Adrenal gland (tissue), 12 donors: ENCODE results near the gene MGAT2. TPM values are rescaled to one million over a fixed set of nuclear protein-coding genes. Genes with fewer than 3 reads are reported as not detected.

ENCODE experiments used
- DNase-seq, 7 donors: peaks; one replicate each; pipeline ENCODE4 v3.0.0-alpha.2; 2019 to 2020
- H3K27ac ChIP-seq, 5 donors: fragments of 200-600 bp; sonication (generic) in 4 of 5; 1 replicate in 3 of 5; 2 replicates in 2 of 5; pipeline versions ENCODE4 v1.5.1 to v1.8.0; 2016 to 2020; ENCODE audit warnings: mild to moderate bottlenecking in 1 of 5
- H3K27me3 ChIP-seq: fragments of 200-600 bp; 2 replicates; pipeline ENCODE4 v1.8.0; 2021
- H3K36me3 ChIP-seq, 2 donors: fragments of 200-600 bp; replicated peaks in 1 of 2; 1 replicate in 1 of 2; 2 replicates in 1 of 2; pipeline versions ENCODE4 v1.5.1 to v1.8.0; 2018 to 2022
- H3K4me1 ChIP-seq, 2 donors: fragments of 200-600 bp; replicated peaks in 1 of 2; 1 replicate in 1 of 2; 2 replicates in 1 of 2; pipeline versions ENCODE4 v1.5.1 to v1.8.0; 2018 to 2021
- H3K4me3 ChIP-seq, 4 donors: fragments of 200-600 bp; sonication (generic) in 3 of 4; one replicate each; pipeline ENCODE4 v1.5.1; 2016 to 2018
- H3K9me3 ChIP-seq, 3 donors: fragments of 200-600 bp; sonication (generic) in 1 of 3; replicated peaks in 1 of 3; 1 replicate in 2 of 3; 2 replicates in 1 of 3; pipeline versions ENCODE4 v1.5.1 to v1.8.0; 2016 to 2021
- POLR2A ChIP-seq, 2 donors: fragments of 450-650 bp; IDR thresholded peaks; one replicate each; pipeline ENCODE4 v1.6.1; 2017; ENCODE audit warnings: antibody characterized with exemption in 2 of 2, mild to moderate bottlenecking in 2 of 2, moderate library complexity in 1 of 2
- WGBS, 4 donors: extraction: QIAGEN DNeasy Blood & Tissue Kit in 2 of 4; methylation state at CpG; one replicate each; pipeline versions ENCODE4 v1.1.5 to v1.1.7; 2013 to 2017; 5-methylcytosine and 5-hydroxymethylcytosine counted together
- intact Hi-C, 2 donors: fragments of 100-400 bp; cut with DNase I; formaldehyde crosslinking; loops; one replicate each; pipeline versions ENCODE4 v1.14.1 to v1.15.0; 2022 to 2023
- polyA plus RNA-seq, 3 donors: library from polyadenylated mRNA; stranded (reverse); fragments of 200-250 nt in 2 of 3; fragments of 350-450 nt in 1 of 3; fragmentation: Illumina TruSeq in 1 of 3; extraction: RNeasy Lipid Tissue Mini Kit (QIAGEN cat#74804) in 1 of 3; gene quantifications; one replicate each; pipeline ENCODE4 v1.2.3, GENCODE V29; 2013 to 2014
- total RNA-seq, 9 donors: library from RNA; depleted of rRNA in 4 of 9; stranded (reverse); fragments of >200 nt in 4 of 9; fragments of 120-200 nt in 1 of 9; fragmentation: NEBNext Ultra II Directional in 1 of 9; extraction: Animal tissue kit (Norgen Biotek cat#: 25700) in 1 of 9; gene quantifications; one replicate each; pipeline versions ENCODE4 v1.1.0 to v1.2.4, GENCODE V29; 2013 to 2023
- TF ChIP-seq, protein P1 (sequence below), 6 experiments: fragments of 450-650 bp in 4 of 6; fragments of 200-600 bp in 2 of 6; sonication (generic) in 1 of 6; IDR thresholded peaks; 1 replicate in 5 of 6; 2 replicates in 1 of 6; pipeline versions ENCODE4 v1.5.1 to v1.8.0; 2016 to 2021; ENCODE audit warnings: antibody characterized with exemption in 6 of 6, mild to moderate bottlenecking in 2 of 6, moderate library complexity in 1 of 6
- donor health status: healthy with polysubstance abuse.
- donor health status: Bipolar disorder and iron deficiency.
- donor health status: DM: yes; HTN: yes; CAD: no.
- donor health status: DM: no; HTN: no; CAD: no.
- donor health status: DM: no; HTN: no; CAD: no.
- donor health status: DM: yes; HTN: yes; CAD: no.

MGAT2 gene
- total and polyA plus RNA-seq, 12 donors = 10.3 to 87.8 (median 48.7) TPM

DNA sequence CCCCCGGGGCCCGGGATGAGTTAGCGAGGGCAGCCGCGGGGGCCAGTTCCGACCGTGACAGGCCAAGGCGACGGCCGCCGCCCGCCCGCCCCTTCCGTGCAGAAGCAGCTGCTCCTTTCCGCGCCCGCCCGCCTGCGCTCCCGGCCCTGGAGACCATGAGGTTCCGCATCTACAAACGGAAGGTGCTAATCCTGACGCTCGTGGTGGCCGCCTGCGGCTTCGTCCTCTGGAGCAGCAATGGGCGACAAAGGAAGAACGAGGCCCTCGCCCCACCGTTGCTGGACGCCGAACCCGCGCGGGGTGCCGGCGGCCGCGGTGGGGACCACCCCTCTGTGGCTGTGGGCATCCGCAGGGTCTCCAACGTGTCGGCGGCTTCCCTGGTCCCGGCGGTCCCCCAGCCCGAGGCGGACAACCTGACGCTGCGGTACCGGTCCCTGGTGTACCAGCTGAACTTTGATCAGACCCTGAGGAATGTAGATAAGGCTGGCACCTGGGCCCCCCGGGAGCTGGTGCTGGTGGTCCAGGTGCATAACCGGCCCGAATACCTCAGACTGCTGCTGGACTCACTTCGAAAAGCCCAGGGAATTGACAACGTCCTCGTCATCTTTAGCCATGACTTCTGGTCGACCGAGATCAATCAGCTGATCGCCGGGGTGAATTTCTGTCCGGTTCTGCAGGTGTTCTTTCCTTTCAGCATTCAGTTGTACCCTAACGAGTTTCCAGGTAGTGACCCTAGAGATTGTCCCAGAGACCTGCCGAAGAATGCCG lies 699 bp downstream of the MGAT2 start:
- peaks cover 18 to 53% of the 10 kb centered on the region in 2 donors for H3K4me1 ChIP-seq

DNA sequence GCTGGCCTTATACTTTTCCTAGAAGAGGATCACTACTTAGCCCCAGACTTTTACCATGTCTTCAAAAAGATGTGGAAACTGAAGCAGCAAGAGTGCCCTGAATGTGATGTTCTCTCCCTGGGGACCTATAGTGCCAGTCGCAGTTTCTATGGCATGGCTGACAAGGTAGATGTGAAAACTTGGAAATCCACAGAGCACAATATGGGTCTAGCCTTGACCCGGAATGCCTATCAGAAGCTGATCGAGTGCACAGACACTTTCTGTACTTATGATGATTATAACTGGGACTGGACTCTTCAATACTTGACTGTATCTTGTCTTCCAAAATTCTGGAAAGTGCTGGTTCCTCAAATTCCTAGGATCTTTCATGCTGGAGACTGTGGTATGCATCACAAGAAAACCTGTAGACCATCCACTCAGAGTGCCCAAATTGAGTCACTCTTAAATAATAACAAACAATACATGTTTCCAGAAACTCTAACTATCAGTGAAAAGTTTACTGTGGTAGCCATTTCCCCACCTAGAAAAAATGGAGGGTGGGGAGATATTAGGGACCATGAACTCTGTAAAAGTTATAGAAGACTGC lies 1.5 kb downstream of the MGAT2 start:
- intact Hi-C loops = no loop called here
- no peak for DNase-seq
- Histone ChIP-seq H3K4me1 (peaks cover 18 to 53% of the 10 kb centered on the region in 2 donors), H3K27me3 (no peaks in the 10 kb centered on the region), H3K4me3 (peak overlapping the region in 2 of 4 donors; percentile 65 to 70), H3K9me3 (no peaks in the 10 kb centered on the region), H3K36me3 (peaks cover 0 to 25% of the 10 kb centered on the region in 2 donors), H3K27ac (peak overlapping the region in 4 of 5 donors; percentile 15 to 97 (median 92))
- TF ChIP-seq, protein P1, sequence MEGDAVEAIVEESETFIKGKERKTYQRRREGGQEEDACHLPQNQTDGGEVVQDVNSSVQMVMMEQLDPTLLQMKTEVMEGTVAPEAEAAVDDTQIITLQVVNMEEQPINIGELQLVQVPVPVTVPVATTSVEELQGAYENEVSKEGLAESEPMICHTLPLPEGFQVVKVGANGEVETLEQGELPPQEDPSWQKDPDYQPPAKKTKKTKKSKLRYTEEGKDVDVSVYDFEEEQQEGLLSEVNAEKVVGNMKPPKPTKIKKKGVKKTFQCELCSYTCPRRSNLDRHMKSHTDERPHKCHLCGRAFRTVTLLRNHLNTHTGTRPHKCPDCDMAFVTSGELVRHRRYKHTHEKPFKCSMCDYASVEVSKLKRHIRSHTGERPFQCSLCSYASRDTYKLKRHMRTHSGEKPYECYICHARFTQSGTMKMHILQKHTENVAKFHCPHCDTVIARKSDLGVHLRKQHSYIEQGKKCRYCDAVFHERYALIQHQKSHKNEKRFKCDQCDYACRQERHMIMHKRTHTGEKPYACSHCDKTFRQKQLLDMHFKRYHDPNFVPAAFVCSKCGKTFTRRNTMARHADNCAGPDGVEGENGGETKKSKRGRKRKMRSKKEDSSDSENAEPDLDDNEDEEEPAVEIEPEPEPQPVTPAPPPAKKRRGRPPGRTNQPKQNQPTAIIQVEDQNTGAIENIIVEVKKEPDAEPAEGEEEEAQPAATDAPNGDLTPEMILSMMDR (IDR thresholded peaks at IDR 0.05) = no peak
- no peak for TF ChIP-seq POLR2A (IDR thresholded peaks at IDR 0.05)
- 9 to 54% (median 37%) methylated on average over 3 of the region's 3 CpGs for WGBS, 4 donors

More for the DNA sequence above, 699 bp downstream of the MGAT2 start:
- Histone ChIP-seq H3K36me3 (peaks cover 0 to 25% of the 10 kb centered on the region in 2 donors), H3K9me3 (no peaks in the 10 kb centered on the region), H3K27ac (peak overlapping the region; percentile 91 to 97 (median 93)), H3K27me3 (no peaks in the 10 kb centered on the region), H3K4me3 (peak overlapping the region; percentile 65 to 92 (median 70))
- TF ChIP-seq, protein P1 (IDR thresholded peaks at IDR 0.05) = no peak
- TF ChIP-seq POLR2A (IDR thresholded peaks at IDR 0.05) = no peak
- intact Hi-C loops = no loop called here
- 2 to 31% (median 5%) methylated on average over 5 to 65 of the region's 65 CpGs for WGBS, 4 donors
- peak; percentile 58 to 85 (median 69) for DNase-seq

DNA sequence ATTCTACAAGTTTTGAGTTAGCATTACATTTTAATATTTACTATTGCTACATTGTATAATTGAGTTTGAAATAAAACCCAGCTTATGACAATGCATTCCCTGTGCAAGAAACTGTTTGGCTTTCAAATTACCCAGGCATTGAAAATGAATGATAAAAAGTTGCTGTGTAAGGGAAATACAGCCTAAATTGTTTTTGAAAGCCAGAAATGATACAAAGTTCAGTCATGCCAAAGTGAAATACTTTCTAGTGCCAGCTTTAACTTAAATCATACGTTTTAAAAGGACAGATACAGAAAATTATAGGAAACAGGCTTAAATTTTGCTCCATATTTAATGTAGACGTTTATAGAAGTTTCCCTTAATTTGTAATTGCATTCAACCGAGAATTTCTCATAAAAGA lies 2.8 kb downstream of the MGAT2 start:
- no peak for DNase-seq
- peaks cover 0 to 16% of the 10 kb centered on the region in 2 donors for H3K36me3 ChIP-seq
- no peaks in the 10 kb centered on the region for H3K27me3 ChIP-seq
- TF ChIP-seq POLR2A (IDR thresholded peaks at IDR 0.05) = no peak
- TF ChIP-seq, protein P1 (IDR thresholded peaks at IDR 0.05) = no peak
- H3K9me3 ChIP-seq = no peaks in the 10 kb centered on the region
- H3K4me1 ChIP-seq = peaks cover 18 to 52% of the 10 kb centered on the region in 2 donors
- no peak overlapping the region for H3K27ac ChIP-seq
- intact Hi-C loops = no loop called here
- 46 to 64% (median 52%) methylated on average over 3 of the region's 3 CpGs for WGBS, 4 donors
- H3K4me3 ChIP-seq = no peak overlapping the region

DNA sequence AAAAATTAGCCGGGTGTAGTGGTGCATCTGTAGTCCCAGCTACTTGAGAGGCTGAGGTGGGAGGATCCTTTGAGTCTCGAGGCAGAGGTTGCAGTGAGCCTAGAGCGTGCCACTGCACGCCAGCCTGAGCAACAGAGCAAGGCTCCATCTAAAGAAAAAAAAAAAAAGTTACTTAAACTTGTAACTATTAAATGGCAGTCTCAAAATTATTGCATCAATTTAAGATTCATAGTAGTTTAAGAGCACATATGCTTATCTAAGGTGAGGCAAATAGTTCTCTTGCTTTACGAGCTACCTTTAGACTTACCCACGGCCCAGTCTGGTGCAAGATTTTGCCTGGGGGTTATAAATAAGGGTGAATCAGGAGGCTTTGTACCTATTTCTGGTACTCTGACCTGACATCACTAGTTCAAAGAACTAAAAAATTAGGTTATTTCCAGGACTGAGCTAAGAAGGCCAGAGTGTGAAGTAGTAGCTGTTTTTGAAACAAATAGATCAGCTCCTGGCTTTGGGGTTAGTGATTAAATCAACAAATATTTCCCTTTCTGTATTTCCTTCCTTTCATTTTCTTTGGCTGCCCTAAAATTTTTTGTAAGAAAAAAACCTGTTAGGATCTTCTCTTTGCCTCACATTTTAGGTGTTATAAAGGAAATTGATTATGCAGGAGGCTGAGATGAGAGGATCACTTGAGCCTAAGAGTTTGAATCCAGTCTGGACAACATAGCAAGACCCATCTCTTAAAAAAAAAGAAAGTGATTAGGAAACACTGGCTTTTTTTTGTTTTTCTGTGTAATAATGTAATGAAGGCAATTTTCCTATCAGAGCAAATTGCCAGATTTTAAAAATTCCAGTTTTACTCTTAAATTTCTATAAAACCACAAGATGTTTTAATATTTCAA lies 3.6 kb downstream of the MGAT2 start:
- Histone ChIP-seq H3K9me3 (no peaks in the 10 kb centered on the region), H3K4me3 (no peak overlapping the region), H3K27ac (peak overlapping the region in 1 of 5 donors; percentile 23), H3K36me3 (peaks cover 0 to 10% of the 10 kb centered on the region in 2 donors), H3K4me1 (peaks cover 18 to 44% of the 10 kb centered on the region in 2 donors), H3K27me3 (no peaks in the 10 kb centered on the region)
- no peak for DNase-seq
- no peak for TF ChIP-seq POLR2A (IDR thresholded peaks at IDR 0.05)
- TF ChIP-seq, protein P1 (IDR thresholded peaks at IDR 0.05) = no peak
- intact Hi-C loops = no loop called here
- WGBS, 4 donors = 77 to 82% (median 79%) methylated on average over 6 of the region's 6 CpGs
